Pericardium fibroblast (primary cell): ENCODE data around the gene WDR13. TPM values are rescaled to one million over a fixed set of nuclear protein-coding genes. Genes with fewer than 3 reads are reported as not detected.

ENCODE experiments used
- total RNA-seq: library from RNA; depleted of rRNA; stranded (reverse); fragments of >200 nt; gene quantifications from 2 replicates; pipeline ENCODE4 v1.2.3, GENCODE V29; 2015

WDR13 gene
- total RNA-seq = 73.4 and 102 TPM in 2 replicates

GRCh38 chrX:48597353-48598264 is at the start of gene WDR13:
WDR13 (plus strand) TSS chrX:48597492; CDS start chrX:48597997, 505 bp downstream.

GRCh38 chrX:48574270-48575266 is 22.7 kb upstream of the WDR13 start, which contains the start of gene RBM3:
RBM3 (plus strand) TSS chrX:48574484; CDS start chrX:48575181, 697 bp downstream.

Other genes with a start within 250 kb of the WDR13 start
- gene SSX3, start 240.8 kb upstream of the WDR13 start, total RNA-seq = not detected in 2 replicates
- not detected in 2 replicates for gene SSX4, start 214.0 kb upstream of the WDR13 start, total RNA-seq
- gene SSX4B, start 185.5 kb upstream of the WDR13 start, total RNA-seq = not detected in 2 replicates
- gene SLC38A5, start 127.2 kb upstream of the WDR13 start, total RNA-seq = 7.7 and 12.6 TPM in 2 replicates
- 36.3 and 56.7 TPM in 2 replicates for gene FTSJ1, start 121.3 kb upstream of the WDR13 start, total RNA-seq
- gene PORCN, start 88.5 kb upstream of the WDR13 start, total RNA-seq = 12.3 and 25.0 TPM in 2 replicates
- gene EBP, start 75.7 kb upstream of the WDR13 start, total RNA-seq = 35.2 and 87.9 TPM in 2 replicates
- gene TBC1D25, start 57.8 kb upstream of the WDR13 start, total RNA-seq = 5.2 and 11.6 TPM in 2 replicates
- gene RBM3, start 23.0 kb upstream of the WDR13 start, total RNA-seq = 174 and 295 TPM in 2 replicates
- 0.23 TPM in 1 of 2 replicates, not detected in the other for gene WAS, start 86.3 kb downstream of the WDR13 start, total RNA-seq
- 1.6 and 2.8 TPM in 2 replicates for gene SUV39H1, start 99.2 kb downstream of the WDR13 start, total RNA-seq
- not detected in 2 replicates for gene GLOD5, start 164.3 kb downstream of the WDR13 start, total RNA-seq
- gene GATA1, start 189.1 kb downstream of the WDR13 start, total RNA-seq = not detected in 2 replicates
- gene HDAC6, start 204.6 kb downstream of the WDR13 start, total RNA-seq = 38.2 and 44.4 TPM in 2 replicates
- gene ERAS, start 229.0 kb downstream of the WDR13 start, total RNA-seq = not detected in 2 replicates
- 0.70 and 3.7 TPM in 2 replicates for gene PCSK1N, start 238.1 kb downstream of the WDR13 start, total RNA-seq